ENCODE data around the gene CTSW.

Gene CTSW

DNA sequence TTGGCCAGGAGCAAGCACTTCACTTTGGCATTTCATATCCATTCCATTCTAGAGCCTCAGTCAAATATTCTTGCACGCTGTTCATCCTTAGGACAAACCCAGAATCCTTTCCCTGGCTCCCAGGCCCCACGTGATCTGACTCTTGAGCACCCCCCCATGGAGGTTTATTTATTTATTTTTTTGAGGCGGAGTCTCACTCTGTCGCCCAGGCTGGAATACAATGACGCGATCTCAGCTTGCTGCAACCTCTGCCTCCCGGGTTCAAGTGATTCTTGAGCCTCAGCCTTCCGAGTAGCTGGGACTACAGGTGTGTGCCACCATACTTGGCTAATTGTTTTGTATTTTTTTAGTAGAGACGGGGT, 52.9 kb downstream of the CTSW start (continued):
- TF ChIP-seq, protein P1, sequence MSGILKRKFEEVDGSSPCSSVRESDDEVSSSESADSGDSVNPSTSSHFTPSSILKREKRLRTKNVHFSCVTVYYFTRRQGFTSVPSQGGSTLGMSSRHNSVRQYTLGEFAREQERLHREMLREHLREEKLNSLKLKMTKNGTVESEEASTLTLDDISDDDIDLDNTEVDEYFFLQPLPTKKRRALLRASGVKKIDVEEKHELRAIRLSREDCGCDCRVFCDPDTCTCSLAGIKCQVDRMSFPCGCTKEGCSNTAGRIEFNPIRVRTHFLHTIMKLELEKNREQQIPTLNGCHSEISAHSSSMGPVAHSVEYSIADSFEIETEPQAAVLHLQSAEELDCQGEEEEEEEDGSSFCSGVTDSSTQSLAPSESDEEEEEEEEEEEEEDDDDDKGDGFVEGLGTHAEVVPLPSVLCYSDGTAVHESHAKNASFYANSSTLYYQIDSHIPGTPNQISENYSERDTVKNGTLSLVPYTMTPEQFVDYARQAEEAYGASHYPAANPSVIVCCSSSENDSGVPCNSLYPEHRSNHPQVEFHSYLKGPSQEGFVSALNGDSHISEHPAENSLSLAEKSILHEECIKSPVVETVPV (CRISPR knock-in tag; IDR thresholded peaks at IDR 0.05), result no peak
- TF ChIP-seq ZNF565 (CRISPR knock-in tag; conservative IDR thresholded peaks at IDR 0.05; ENCODE audit: low read depth) (no peak), ESRRG (CRISPR knock-in tag; IDR thresholded peaks at IDR 0.05) (no peak), ZFP30 (CRISPR knock-in tag; IDR thresholded peaks at IDR 0.05) (no peak), BACH2 (CRISPR knock-in tag; IDR thresholded peaks at IDR 0.05; ENCODE audit: borderline replicate concordance) (no peak), RARB (CRISPR knock-in tag; IDR thresholded peaks at IDR 0.05) (no peak), OSR1 (CRISPR knock-in tag; IDR thresholded peaks at IDR 0.05) (no peak)

Data from SK-N-SH treated with all-trans-retinoic acid at 6 μM for 48 hours (cell line).